Measurements from ENCODE around the gene DGKQ.
"Not testable (repeated sequence)": the region's sequence is repeated elsewhere in the genome, so short reads cannot be mapped to it uniquely, and the experiment has no call there.

The DGKQ gene

GRCh38 chr4:976016-976415, 2.6 kb upstream of the DGKQ start:
- not testable (repeated sequence) for DNase-seq

DNA sequence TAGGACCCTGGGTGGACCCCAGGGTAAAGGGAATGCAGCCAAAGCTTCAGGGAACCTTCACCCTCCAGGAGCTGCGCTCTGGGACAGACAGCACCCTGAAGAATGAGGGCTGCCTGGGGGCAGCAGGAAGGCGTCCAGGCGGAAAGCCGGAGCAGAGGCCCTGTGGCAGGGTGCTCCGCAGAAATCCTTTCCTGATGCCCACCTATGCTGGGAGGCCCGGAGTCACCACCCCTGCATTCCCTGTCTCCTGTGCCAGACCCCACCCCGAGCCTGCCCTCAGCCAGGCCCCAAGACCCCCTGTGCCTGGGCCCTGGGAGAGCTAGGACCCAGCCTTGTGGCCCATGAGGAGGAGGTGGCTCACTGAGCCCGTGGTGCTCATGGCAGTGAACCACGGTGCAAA, 1.3 kb upstream of the DGKQ start:
- DNase-seq: no peak

DNA sequence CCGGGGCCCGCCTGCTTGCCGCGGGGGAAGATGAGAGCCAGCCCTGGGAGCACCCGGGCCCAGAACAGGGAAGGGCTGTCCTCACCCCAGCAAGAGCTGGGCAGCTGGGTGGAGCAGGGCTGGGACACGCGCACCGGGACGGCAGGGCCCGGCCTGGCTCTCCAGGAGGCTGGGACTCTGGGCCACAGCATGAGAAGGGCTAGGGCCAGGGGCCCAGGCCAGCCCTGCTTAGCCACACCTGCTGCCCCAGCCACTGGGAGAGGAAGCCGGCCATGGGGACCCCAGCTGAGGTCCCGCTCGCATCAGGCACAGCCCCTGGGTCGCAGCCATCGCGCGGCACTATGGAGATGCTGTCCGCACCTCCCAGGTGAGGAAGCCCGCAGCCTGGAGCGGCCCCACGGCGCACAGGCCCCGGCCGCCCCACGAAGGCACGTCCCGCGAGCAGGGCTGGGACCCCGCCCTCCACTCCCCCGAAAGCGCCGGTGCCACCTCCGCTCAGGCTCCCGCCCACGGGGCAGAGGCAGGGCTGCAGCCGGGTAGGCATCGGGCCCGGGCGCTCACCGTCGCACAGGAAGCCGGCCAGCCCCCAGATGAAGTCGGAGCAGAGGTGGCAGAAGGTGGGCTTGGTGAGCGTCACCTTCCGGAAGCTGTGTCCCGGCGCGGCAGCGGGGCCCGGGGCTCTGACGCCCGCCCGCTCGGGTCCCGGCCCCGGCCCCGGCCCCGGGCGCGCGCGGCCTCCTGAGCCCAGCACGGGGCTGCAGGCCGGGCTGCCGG, 531 bp downstream of the DGKQ start:
- DNase-seq: no peak

DNA sequence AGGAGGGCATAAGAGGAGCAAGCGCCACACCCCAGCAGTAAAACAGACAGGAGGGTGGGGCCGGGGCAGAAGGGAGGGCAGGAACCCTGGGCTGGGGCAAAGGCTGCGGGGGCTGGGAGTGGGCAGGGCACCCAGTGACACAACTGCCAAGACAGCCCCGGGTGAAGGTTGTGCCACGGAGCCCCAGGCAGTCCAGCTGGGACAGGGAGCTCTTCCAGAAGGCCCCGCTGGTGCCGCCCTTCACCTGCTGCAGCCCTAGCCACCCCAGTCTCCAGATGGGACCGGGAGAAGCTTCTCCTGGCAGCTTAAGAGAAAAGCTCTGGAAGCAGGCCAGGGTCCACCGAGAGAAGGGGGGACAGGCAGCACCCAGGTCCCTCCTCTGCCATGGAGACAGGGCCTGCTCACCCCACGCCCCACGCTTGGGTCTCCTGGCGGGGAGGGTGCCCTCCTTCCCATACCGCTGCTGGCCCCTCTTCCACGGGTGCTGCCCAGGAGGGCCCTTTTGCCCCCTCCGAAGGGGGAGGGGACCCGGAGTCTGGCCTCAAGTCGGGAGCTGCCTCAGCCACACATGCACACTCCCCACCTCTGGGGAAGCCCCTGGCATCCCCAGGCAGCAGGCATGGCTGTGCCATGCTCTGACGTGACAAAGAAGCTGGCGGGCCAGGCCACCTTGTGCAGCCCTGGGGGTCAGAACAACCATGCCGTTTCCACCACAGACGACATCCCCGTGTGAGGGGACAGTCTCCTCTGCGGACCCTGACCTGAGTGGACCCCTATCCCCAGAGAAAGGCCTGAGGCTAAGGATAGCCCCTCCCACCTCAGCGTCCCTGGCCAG, 1.5 kb downstream of the DGKQ start:
- DNase-seq: no peak

DNA sequence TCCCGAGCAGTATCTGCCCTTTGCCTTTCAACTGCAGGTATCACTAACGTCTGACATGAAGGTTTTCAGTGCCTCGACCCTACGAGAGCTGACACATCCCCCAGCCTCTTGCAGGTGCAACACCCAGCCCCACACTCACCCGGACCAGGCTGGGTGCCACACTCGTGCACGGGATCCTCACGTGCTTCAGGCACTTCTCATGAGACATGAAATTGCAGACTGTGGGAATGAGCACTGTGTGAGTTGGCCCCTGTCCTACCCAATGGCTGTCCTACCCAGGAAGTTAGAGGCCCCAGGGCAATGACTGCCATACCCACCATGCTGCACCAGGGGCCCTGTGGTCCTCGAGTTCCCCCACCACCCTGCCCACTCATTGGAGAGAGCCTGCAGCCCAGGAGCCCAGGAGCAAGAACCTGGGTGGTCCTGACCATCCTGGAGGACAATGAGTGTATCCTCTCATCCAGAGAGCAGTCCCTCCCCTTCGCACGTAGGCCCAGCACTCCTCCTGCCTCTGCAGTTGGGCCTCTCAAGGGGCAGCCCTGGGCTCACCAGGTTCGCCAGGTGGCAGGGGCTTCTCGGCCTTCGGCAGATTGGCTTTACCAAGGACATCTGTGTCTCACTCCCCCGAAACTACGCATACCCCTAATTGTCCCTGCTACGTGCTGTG, 2.4 kb downstream of the DGKQ start:
- DNase-seq: no peak

DNA sequence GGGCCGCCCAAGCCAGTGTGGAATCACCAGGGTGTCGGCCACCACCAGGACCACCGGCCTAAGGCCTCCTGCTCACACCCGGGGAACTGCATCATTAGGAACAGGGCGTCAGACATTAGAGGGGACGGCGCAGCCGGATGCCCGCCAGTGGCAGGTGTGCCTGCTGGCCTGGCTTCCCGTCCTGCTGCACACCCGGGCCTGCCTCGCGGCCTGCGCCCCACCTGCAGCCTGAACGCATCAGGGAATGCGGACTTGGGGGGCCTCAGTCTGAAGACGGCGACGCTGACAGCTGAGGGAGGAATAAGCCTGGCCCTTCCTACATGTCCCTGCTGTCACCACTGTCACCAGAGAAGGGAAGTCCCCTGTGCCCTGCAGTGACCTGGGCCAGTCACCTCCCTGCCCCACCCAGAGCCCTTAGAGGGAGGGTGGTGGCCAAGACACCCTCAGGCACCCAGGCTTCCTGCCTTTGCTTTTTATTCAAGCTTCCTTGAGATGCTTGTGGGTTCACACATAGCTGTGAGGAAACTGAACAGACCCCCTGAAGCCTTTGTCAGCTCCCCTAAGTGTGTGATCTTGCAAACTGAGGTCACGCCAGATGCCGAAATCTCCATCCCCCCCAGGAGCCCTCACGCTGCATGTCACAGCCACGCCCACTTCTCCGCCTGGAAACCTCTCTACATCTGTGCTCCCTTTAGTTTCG, 3.2 kb downstream of the DGKQ start:
- DNase-seq: no peak

DNA sequence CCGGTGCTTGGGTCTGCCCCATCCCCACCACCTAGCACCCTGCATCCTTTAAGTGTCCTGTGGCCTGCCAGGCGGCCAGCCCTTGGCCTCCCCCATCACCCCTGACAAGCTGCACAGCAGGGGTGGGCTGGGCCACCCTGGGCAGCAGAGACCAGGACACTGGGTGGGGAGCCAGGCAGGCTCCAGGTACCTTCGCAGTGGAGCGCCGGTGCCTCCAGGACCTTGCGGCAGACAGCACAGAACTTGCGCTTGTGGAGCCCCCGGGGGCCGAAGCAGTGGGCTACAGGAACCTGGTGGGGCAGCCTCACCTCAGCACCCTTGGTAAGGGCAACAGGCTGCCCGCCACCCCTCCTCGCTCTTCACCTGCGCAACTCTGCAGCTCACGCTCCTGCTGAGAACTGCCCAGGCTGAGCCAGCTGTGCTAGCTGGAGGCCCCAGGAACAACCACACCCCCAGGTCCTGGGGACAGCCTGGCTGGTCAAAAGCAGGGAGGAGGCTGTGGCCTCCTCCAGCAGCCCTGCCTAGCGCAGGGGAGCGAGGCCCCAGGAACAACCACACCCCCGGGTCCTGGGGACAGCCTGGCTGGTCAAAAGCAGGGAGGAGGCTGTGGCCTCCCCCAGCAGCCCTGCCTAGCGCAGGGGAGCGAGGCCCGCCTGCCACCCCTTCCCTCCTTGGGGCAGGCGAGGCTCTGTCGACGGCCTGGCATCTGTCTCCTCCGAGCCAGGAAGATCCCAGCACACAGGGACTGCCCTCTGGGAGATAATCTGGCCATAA, 4.6 kb downstream of the DGKQ start:
- DNase-seq: no peak

- DNase-seq: no peak
Observed at GRCh38 chr4:968221-968620, 5.1 kb downstream of the DGKQ start.

DNA sequence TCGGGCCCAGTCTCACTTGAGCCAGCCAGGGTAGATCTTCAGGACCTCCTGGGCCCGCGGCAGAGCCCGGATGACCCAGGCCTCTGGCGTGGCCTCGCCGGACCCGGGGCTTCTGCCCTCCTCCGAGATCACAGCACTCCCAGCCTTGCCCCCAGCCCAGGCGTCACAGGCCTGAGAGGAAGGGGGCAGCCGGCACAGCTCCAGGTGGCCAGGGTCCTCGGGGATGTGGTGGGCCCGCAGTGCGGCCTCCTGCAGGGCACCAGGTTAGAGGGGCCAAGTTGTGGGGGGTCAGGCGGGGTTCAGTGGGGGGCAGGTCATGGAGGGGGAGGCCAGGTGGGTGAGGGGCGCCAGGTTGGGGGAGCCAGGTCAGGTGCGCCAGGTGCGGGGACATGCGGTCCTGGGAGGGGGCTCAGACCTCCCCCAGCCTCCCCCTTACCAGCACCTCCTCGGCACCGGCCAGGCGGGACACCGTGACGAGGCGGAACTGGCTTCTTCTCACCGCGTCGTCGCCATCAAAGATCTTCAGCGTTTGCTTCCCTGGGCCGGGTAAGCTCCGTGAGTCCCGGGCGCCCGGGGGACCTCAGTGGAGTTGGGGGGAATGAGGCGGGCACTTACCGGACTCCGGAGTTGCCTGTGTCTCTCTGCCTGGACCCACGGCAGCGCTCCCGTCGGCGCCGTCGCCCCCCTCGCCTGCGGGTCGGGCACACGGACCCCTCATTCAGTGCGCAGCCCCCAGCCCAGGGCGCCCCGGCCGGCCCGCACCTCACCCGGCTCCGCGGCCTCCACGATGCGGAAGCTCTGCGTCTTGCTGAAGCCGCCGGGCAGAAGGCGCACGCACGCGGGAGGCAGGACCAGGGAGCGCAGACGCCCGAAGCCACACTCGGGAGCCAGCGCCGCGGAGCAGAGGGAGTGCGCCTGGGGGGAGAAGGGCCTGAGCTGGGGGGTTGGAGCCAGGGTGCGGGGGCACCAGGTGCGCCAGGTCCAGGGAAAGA, 6.0 kb downstream of the DGKQ start:
- DNase-seq: no peak

DNA sequence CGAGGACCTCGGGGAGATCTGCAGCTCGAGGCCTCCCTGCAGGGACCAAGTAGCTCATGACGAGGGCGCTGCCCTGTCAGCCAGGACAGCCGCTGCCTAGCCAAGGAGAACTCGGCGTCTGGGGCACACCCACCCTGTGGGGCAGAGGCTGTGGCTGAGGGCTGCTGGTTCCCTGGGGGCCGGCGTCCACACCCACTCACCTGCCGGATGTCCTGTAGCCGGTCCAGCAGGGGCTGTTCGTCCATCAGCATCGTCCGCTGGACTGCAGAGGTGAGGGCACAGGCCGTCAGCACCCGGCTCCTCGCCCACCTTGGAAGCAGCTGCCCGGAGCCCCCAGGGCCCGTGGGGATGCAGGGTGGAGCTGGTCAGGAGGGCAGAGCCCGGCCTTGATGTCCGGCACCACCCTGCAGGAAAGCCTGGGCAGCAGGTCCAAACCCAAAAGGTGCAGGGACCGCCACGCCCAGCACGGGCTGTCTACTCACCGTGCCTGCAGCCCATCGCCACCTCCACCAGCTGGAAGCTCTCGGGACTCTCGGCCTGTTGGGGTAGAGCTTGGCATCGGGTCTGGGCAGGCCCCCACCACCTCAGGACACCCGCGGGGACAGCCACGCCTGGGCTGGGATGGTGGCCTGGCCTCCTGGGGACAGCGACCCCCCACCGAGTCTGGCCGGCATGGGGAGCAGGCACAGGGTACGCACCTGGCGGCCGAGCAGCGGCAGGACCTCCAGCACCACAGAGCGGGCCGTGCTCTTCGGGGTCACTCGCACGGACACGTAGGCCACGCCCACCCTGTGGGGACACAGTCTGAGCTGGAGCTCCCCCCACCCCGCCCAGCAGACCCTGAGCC, 6.9 kb downstream of the DGKQ start:
- no peak for DNase-seq

DNA sequence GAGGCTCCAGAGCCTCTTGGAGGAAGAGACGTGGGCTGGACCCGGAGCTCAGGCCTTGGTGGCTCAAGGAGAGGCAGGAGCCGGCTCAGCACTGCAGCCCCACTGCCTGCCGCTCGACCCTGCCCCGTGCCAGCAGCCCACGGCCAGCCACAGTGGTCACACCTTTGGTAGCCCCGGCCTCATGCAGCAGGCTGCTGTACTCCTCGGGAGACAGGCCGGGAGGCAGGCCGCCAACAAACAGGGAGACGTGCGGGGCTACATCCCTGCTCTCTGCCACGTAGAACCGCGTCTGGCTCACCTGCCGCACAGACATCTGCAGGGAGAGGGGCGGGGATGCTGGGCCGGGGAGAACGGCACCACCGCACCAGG, 7.6 kb downstream of the DGKQ start:
- DNase-seq: no peak

- DNase-seq: no peak
Observed at GRCh38 chr4:965048-965765, 8.2 kb downstream of the DGKQ start.

GRCh38 chr4:964346-965025, 8.9 kb downstream of the DGKQ start:
- DNase-seq: no peak

DNA sequence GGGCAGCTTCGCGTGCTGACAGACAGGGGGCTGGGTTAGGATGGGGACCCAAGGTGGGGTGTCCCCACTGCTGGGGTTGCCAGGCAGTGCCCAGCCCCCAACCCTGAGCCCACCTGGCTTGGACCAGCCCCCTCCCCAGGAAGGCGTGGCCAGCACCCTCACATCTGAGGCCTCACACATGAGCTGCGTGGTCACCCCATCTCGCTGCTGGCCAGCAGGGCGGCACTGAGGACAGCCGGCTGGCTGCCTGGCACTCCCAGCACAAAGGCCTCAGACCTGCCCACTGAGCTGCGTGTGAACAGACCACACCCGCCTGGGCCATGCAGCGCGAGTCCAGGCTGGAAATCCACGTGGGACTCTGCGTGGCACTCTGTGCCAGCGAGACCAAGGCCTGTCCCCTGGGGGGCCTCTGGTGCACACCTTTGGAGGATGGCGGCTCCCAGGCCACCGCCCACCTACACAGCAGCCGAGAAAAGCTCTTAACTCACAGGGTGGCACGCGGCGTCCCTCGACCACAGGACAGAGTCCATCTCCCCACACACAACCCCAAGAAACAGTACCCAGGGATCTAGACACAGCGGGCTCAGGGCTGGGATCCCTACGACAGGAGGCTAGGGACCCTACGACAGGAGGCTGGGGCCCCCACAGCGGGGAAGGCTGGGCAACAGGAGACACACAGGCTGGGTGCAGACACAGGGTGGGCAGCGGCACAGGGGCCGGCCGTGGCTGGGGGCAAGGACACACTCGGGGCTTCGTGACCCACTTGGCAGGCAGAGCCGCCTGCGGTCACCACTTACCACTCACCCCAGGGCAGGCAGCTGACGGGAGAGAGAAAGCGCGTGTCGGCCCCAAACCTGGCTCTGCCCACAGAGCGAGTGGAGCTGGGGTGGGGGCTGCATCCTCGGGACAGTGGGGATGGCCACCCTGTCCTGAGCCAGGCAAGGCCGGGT, 9.8 kb downstream of the DGKQ start:
- no peak for DNase-seq

GRCh38 chr4:962231-963208, 10.8 kb downstream of the DGKQ start:
- DNase-seq: no peak
